Loucy (cell line): ENCODE results near the gene FRMD4A.

Source experiments
- H2AFZ ChIP-seq: fragments of 200-600 bp; sonication (generic); 2 replicates; pipeline ENCODE4 v1.6.0; 2016; ENCODE audit warnings: antibody characterized with exemption, mild to moderate bottlenecking, low read length, moderate library complexity
- H3F3A ChIP-seq: fragments of 200-600 bp; 2 replicates; pipeline ENCODE4 v1.6.0; 2016; ENCODE audit warnings: antibody characterized with exemption, low read depth, mild to moderate bottlenecking
- H3K27me3 ChIP-seq: fragments of 200-600 bp; sonication (generic); 2 replicates; pipeline ENCODE4 v1.6.1; 2014; ENCODE audit warnings: low read length, mild to moderate bottlenecking; ENCODE audit not compliant: insufficient read depth, poor library complexity, severe bottlenecking
- H3K36me3 ChIP-seq: fragments of 200-600 bp; sonication (generic); 2 replicates; pipeline ENCODE4 v1.6.1; 2016; ENCODE audit warnings: low read length; ENCODE audit not compliant: insufficient read depth
- H3K4me1 ChIP-seq: fragments of 200-600 bp; sonication (generic); 2 replicates; pipeline ENCODE4 v1.5.1; 2014; ENCODE audit warnings: low read length, mild to moderate bottlenecking; ENCODE audit not compliant: insufficient read depth, poor library complexity, severe bottlenecking
- H3K4me2 ChIP-seq: fragments of 200-600 bp; sonication (generic); 2 replicates; pipeline ENCODE4 v1.6.0; 2014; ENCODE audit warnings: antibody characterized with exemption, low read length, low read depth, mild to moderate bottlenecking; ENCODE audit not compliant: poor library complexity, severe bottlenecking
- H3K4me3 ChIP-seq: fragments of 200-600 bp; sonication (generic); 2 replicates; pipeline ENCODE4 v1.5.1; 2014; ENCODE audit warnings: low read length, mild to moderate bottlenecking, mixed read lengths; ENCODE audit not compliant: poor library complexity, severe bottlenecking
- H3K79me2 ChIP-seq: fragments of 200-600 bp; sonication (generic); 2 replicates; pipeline ENCODE4 v1.6.1; 2014; ENCODE audit warnings: low read length; ENCODE audit not compliant: insufficient read depth
- H3K9ac ChIP-seq: fragments of 200-600 bp; sonication (generic); 2 replicates; pipeline ENCODE4 v1.6.0; 2014; ENCODE audit warnings: mild to moderate bottlenecking, low read depth, low read length, moderate library complexity; ENCODE audit not compliant: poor library complexity, severe bottlenecking
- H3K9me2 ChIP-seq: fragments of 200-600 bp; sonication (generic); replicated peaks from 2 replicates; pipeline ENCODE4 v1.6.1; 2016; ENCODE audit warnings: low read depth, low read length, mixed read lengths
- H3K9me3 ChIP-seq: fragments of 200-600 bp; sonication (generic); 2 replicates; pipeline ENCODE4 v1.6.1; 2014; ENCODE audit warnings: mild to moderate bottlenecking, antibody characterized with exemption, low read length, low read depth; ENCODE audit not compliant: insufficient read depth
- H4K20me1 ChIP-seq: fragments of 200-600 bp; sonication (generic); 2 replicates; pipeline ENCODE4 v1.6.0; 2014; ENCODE audit warnings: antibody characterized with exemption, low read length, mild to moderate bottlenecking; ENCODE audit not compliant: insufficient read depth, poor library complexity, severe bottlenecking
- EZH2phosphoT487 ChIP-seq: fragments of 200-600 bp; IDR thresholded peaks from 2 replicates; pipeline ENCODE4 v1.6.1; 2018; ENCODE audit warnings: antibody characterized with exemption, mild to moderate bottlenecking, moderate library complexity, borderline replicate concordance
- TF ChIP-seq, protein P1 (sequence below): fragments of 200-600 bp; sonication (generic); conservative IDR thresholded peaks from 2 replicates; pipeline ENCODE4 v1.5.1; 2014; ENCODE audit warnings: mild to moderate bottlenecking, antibody characterized with exemption, low read length

FRMD4A gene

DNA sequence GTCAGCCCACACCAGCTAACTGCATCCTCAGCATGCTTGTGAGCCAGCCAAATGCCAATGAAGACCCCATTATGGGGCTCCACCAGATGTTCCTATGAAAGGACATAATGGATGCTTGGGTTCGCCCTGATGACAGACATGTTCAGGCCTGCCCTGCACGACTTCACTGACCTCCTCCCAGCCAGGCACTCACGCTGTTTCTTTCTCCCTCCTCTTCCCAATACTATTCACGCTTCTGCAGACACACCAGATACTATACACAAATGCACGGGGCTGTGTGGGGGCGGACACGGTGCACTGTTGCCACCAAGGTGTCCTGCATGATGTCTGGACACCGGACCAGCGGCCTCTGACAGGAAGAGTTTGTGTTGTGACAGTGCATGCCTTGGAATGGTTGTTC lies 459.7 kb downstream of the FRMD4A start:
- Histone ChIP-seq H3K9ac (no peak overlapping the region), H3K9me3 (no peaks in the 10 kb centered on the region), H2AFZ (no peak overlapping the region), H3F3A (no peaks in the 10 kb centered on the region), H3K9me2 (no peaks in the 10 kb centered on the region), H3K27me3 (no peaks in the 10 kb centered on the region), H3K4me2 (no peak overlapping the region), H3K4me3 (no peak overlapping the region), H4K20me1 (no peaks in the 10 kb centered on the region), H3K4me1 (no peaks in the 10 kb centered on the region), H3K79me2 (no peaks in the 10 kb centered on the region), H3K36me3 (no peaks in the 10 kb centered on the region)
- TF ChIP-seq, protein P1, sequence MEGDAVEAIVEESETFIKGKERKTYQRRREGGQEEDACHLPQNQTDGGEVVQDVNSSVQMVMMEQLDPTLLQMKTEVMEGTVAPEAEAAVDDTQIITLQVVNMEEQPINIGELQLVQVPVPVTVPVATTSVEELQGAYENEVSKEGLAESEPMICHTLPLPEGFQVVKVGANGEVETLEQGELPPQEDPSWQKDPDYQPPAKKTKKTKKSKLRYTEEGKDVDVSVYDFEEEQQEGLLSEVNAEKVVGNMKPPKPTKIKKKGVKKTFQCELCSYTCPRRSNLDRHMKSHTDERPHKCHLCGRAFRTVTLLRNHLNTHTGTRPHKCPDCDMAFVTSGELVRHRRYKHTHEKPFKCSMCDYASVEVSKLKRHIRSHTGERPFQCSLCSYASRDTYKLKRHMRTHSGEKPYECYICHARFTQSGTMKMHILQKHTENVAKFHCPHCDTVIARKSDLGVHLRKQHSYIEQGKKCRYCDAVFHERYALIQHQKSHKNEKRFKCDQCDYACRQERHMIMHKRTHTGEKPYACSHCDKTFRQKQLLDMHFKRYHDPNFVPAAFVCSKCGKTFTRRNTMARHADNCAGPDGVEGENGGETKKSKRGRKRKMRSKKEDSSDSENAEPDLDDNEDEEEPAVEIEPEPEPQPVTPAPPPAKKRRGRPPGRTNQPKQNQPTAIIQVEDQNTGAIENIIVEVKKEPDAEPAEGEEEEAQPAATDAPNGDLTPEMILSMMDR = no peak
- TF ChIP-seq EZH2phosphoT487 = no peak

DNA sequence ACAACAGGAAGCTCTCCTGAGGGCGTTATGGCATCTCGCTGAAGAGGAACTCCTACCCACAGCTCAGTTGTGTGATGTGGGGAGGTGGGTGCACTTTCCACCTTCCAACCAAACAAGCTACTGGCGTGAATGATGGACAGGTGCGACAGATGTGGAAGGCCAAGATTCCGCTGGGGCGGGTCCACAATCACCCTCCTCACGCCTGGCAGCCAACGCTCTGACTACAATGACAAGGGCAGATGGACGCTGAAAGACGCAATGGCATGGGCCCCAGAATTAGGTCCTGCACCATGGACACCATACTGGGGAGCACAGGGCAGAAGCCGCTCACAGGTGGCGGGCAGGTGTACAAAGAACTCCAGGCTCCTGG lies 461.4 kb downstream of the FRMD4A start:
- no peak overlapping the region for H3K9ac ChIP-seq
- H2AFZ ChIP-seq = no peak overlapping the region
- H3K4me2 ChIP-seq = no peak overlapping the region
- no peaks in the 10 kb centered on the region for H3K9me2 ChIP-seq
- no peaks in the 10 kb centered on the region for H4K20me1 ChIP-seq
- no peaks in the 10 kb centered on the region for H3K79me2 ChIP-seq
- no peaks in the 10 kb centered on the region for H3K36me3 ChIP-seq
- no peak overlapping the region for H3K4me3 ChIP-seq
- H3F3A ChIP-seq = no peaks in the 10 kb centered on the region
- H3K9me3 ChIP-seq = no peaks in the 10 kb centered on the region
- no peak for TF ChIP-seq EZH2phosphoT487
- TF ChIP-seq, protein P1 = no peak
- H3K27me3 ChIP-seq = no peaks in the 10 kb centered on the region
- no peaks in the 10 kb centered on the region for H3K4me1 ChIP-seq

DNA sequence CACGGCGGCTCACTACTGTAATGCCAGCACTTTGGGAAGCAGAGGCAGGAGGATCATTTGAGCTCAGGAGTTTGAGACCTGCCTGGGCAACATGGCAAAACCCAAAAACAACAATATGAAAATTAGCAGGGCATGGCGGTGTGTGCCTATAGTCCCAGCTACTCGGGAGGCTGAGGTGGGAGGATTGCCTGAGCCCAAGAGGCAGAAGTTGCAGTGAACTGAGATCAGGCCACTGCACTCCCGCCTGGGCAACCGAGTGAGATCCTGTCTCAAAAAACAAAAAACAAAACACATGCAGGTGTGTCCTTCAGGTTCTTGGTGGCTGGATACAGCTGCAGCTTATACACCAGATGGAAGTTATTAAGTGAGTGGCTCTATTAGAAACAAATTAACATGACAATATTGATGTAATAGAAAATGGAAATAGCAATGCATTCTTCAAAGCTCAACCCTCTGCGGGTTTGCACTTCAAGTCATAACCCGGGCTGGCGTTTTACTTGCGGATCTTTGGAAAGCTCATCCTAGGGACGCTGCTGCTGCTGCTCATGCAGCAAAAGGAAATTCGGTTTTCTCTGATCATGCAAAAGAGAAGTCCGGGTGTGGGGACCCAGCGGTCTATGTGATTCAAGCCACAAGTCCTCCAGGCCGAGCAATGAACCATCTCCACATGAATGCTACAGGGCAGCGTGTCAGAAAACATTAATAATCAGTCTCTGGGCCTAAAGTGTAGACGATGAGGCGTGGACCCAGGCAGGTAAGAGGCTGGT lies 462.0 kb downstream of the FRMD4A start:
- no peaks in the 10 kb centered on the region for H3F3A ChIP-seq
- H4K20me1 ChIP-seq = no peaks in the 10 kb centered on the region
- H3K27me3 ChIP-seq = no peaks in the 10 kb centered on the region
- H2AFZ ChIP-seq = no peak overlapping the region
- H3K36me3 ChIP-seq = no peaks in the 10 kb centered on the region
- no peaks in the 10 kb centered on the region for H3K4me1 ChIP-seq
- TF ChIP-seq EZH2phosphoT487 = no peak
- TF ChIP-seq, protein P1 = no peak
- no peak overlapping the region for H3K9ac ChIP-seq
- no peaks in the 10 kb centered on the region for H3K9me2 ChIP-seq
- no peaks in the 10 kb centered on the region for H3K79me2 ChIP-seq
- H3K4me3 ChIP-seq = no peak overlapping the region
- no peaks in the 10 kb centered on the region for H3K9me3 ChIP-seq
- no peak overlapping the region for H3K4me2 ChIP-seq
